H1 (cell line): ENCODE data around the gene PKDREJ. TPM values are rescaled to one million over a fixed set of nuclear protein-coding genes. Genes with fewer than 3 reads are reported as not detected.

Experiments used
- CTCF ChIA-PET: fragments of 300-600 bp; sonication (Branson Sonifier 250); formaldehyde crosslinking; loops from one replicate; lab custom pipeline; 2021; ENCODE audit not compliant: partially characterized antibody; lab: Charles Lee
- POLR2A ChIA-PET: fragments of 300-600 bp; sonication (Branson Sonifier 250); formaldehyde crosslinking; loops from one replicate; lab custom pipeline; 2021; ENCODE audit warnings: inconsistent platforms; ENCODE audit not compliant: partially characterized antibody; lab: Charles Lee
- DNase-seq, 2 experiments: peaks; one replicate each; pipeline versions ENCODE4 v3.0.0 to v3.0.0-alpha.2; 2010 to 2022; ENCODE audit warnings: low spot score in 2 of 2, low read depth in 1 of 2, mixed read lengths in 1 of 2
- FAIRE-seq: peaks from 2 replicates; lab custom pipeline; 2011; peaks lifted over from hg19 to GRCh38; lab: Jason Lieb, UNC
- H2AFZ ChIP-seq: 2 replicates; pipeline ENCODE4 v1.8.1; 2012; ENCODE audit warnings: low read length, inconsistent platforms
- H2AK5ac ChIP-seq: 2 replicates; pipeline ENCODE4 v1.6.1; 2013; ENCODE audit warnings: low read depth, low read length
- H2BK120ac ChIP-seq: replicated peaks from 2 replicates; pipeline ENCODE3; 2013; ENCODE audit warnings: low read depth, low read length, inconsistent platforms
- H2BK12ac ChIP-seq: 2 replicates; pipeline ENCODE4 v1.6.1; 2013; ENCODE audit warnings: low read depth, low read length
- H2BK15ac ChIP-seq: 2 replicates; pipeline ENCODE4 v1.6.1; 2013; ENCODE audit warnings: low read length
- H2BK20ac ChIP-seq: 2 replicates; pipeline ENCODE4 v1.6.1; 2013; ENCODE audit warnings: low read length
- H2BK5ac ChIP-seq: 2 replicates; pipeline ENCODE4 v1.6.1; 2013; ENCODE audit warnings: low read depth, low read length
- H3K14ac ChIP-seq: 2 replicates; pipeline ENCODE4 v1.6.1; 2013; ENCODE audit warnings: inconsistent platforms; ENCODE audit not compliant: insufficient read length
- H3K18ac ChIP-seq: 2 replicates; pipeline ENCODE4 v1.6.1; 2013; ENCODE audit warnings: low read length; ENCODE audit errors: extremely low read depth
- H3K23ac ChIP-seq: 2 replicates; pipeline ENCODE4 v1.6.1; 2013; ENCODE audit warnings: inconsistent platforms; ENCODE audit not compliant: insufficient read length
- H3K23me2 ChIP-seq: 2 replicates; pipeline ENCODE4 v1.6.1; 2013; ENCODE audit warnings: low read depth, low read length
- H3K27ac ChIP-seq: 2 replicates; pipeline ENCODE4 v1.6.1; 2011; ENCODE audit warnings: low read depth, low read length, inconsistent platforms
- H3K27me3 ChIP-seq, 4 experiments: replicated peaks in 1 of 4; 1 replicate in 1 of 4; 2 replicates in 3 of 4; pipeline versions ENCODE4 v1.6.1 to v1.8.1; 2011 to 2013; ENCODE audit warnings: low read length in 3 of 4, mild to moderate bottlenecking in 3 of 4, inconsistent platforms in 2 of 4, mixed read lengths in 2 of 4, moderate library complexity in 1 of 4; ENCODE audit not compliant: control insufficient read depth in 3 of 4, insufficient read depth in 3 of 4; ENCODE audit errors: extremely low read depth in 1 of 4
- H3K36me3 ChIP-seq, 4 experiments: 2 replicates each; pipeline versions ENCODE4 v1.6.1 to v1.8.1; 2011 to 2013; ENCODE audit warnings: mild to moderate bottlenecking in 4 of 4, low read length in 3 of 4, moderate library complexity in 2 of 4, control low read depth in 1 of 4, inconsistent platforms in 1 of 4; ENCODE audit not compliant: insufficient read depth in 4 of 4, control insufficient read depth in 2 of 4
- H3K4ac ChIP-seq: replicated peaks from 2 replicates; pipeline ENCODE3; 2013; ENCODE audit warnings: low read length, low read depth, mixed read lengths, inconsistent platforms; ENCODE audit not compliant: insufficient read length
- H3K4me1 ChIP-seq, 4 experiments: replicated peaks in 1 of 4; 1 replicate in 1 of 4; 2 replicates in 3 of 4; pipeline versions ENCODE4 v1.6.1 to v1.8.1; 2011 to 2013; ENCODE audit warnings: low read length in 3 of 4, inconsistent platforms in 2 of 4, mixed read lengths in 1 of 4; ENCODE audit not compliant: insufficient read depth in 4 of 4, control insufficient read depth in 3 of 4
- H3K4me2 ChIP-seq, 2 experiments: 2 replicates each; pipeline versions ENCODE4 v1.6.1 to v1.8.1; 2011 to 2013; ENCODE audit warnings: low read depth in 2 of 2, low read length in 2 of 2, control low read depth in 1 of 2, inconsistent platforms in 1 of 2, mild to moderate bottlenecking in 1 of 2; ENCODE audit not compliant: insufficient read depth in 1 of 2
- H3K4me3 ChIP-seq, 4 experiments: fragments of 200-600, 300-600 bp in 1 of 4; sonication (generic), shearing (Covaris generic), sonication (Bioruptor Twin) in 1 of 4; 2 replicates each; pipeline versions ENCODE4 v1.5.1 to v1.8.1; 2011 to 2016; ENCODE audit warnings: low read length in 4 of 4, low read depth in 3 of 4, control low read depth in 2 of 4, inconsistent platforms in 2 of 4, mild to moderate bottlenecking in 2 of 4, mixed read lengths in 1 of 4, moderate library complexity in 1 of 4; ENCODE audit not compliant: insufficient read depth in 2 of 4; ENCODE audit errors: extremely low read depth in 1 of 4
- H3K56ac ChIP-seq: replicated peaks from 2 replicates; pipeline ENCODE3; 2013; ENCODE audit warnings: low read depth, mild to moderate bottlenecking, mixed read lengths, low read length, inconsistent platforms; ENCODE audit not compliant: insufficient read length
- H3K79me1 ChIP-seq: 2 replicates; pipeline ENCODE4 v1.6.1; 2013; ENCODE audit warnings: low read depth, low read length, control low read depth
- H3K79me2 ChIP-seq, 2 experiments: 2 replicates each; pipeline versions ENCODE4 v1.6.1 to v1.8.1; 2012 to 2013; ENCODE audit warnings: low read length in 2 of 2, mild to moderate bottlenecking in 2 of 2, inconsistent platforms in 1 of 2; ENCODE audit not compliant: insufficient read depth in 2 of 2, control insufficient read depth in 1 of 2
- H3K9ac ChIP-seq, 4 experiments: replicated peaks in 1 of 4; 1 replicate in 1 of 4; 2 replicates in 3 of 4; pipeline versions ENCODE4 v1.6.1 to v1.8.1; 2011 to 2013; ENCODE audit warnings: low read depth in 3 of 4, low read length in 3 of 4, control low read depth in 2 of 4, mild to moderate bottlenecking in 2 of 4, moderate library complexity in 2 of 4, inconsistent platforms in 1 of 4; ENCODE audit errors: extremely low read depth in 1 of 4
- H3K9me3 ChIP-seq, 2 experiments: 2 replicates each; pipeline versions ENCODE4 v1.6.1 to v1.8.1; 2012 to 2013; ENCODE audit warnings: mild to moderate bottlenecking in 2 of 2, moderate library complexity in 2 of 2, control low read depth in 1 of 2, inconsistent platforms in 1 of 2, low read depth in 1 of 2, low read length in 1 of 2, mixed read lengths in 1 of 2; ENCODE audit not compliant: insufficient read depth in 2 of 2
- H4K20me1 ChIP-seq, 2 experiments: replicated peaks in 1 of 2; 2 replicates each; pipeline versions ENCODE3 to v1.8.1; 2011 to 2013; ENCODE audit warnings: inconsistent platforms in 2 of 2, low read length in 2 of 2, mild to moderate bottlenecking in 1 of 2; ENCODE audit not compliant: insufficient read depth in 2 of 2, control insufficient read depth in 1 of 2
- H4K5ac ChIP-seq: 2 replicates; pipeline ENCODE4 v1.6.1; 2013; ENCODE audit warnings: low read length, low read depth, mixed read lengths, inconsistent platforms; ENCODE audit not compliant: insufficient read length
- H4K8ac ChIP-seq: 2 replicates; pipeline ENCODE4 v1.8.0; 2013; ENCODE audit warnings: mild to moderate bottlenecking, moderate library complexity, low read length, inconsistent platforms; ENCODE audit not compliant: insufficient read depth; ENCODE audit errors: extremely low read depth
- H4K91ac ChIP-seq: replicated peaks from 2 replicates; pipeline ENCODE3; 2013; ENCODE audit warnings: low read length, mixed read lengths, inconsistent platforms; ENCODE audit not compliant: insufficient read length
- EGR1 ChIP-seq: IDR thresholded peaks from 2 replicates; pipeline ENCODE4 v1.6.1; 2011; ENCODE audit warnings: low read depth, low read length, borderline replicate concordance
- GABPA ChIP-seq: IDR thresholded peaks from 2 replicates; pipeline ENCODE4 v1.6.1; 2011; ENCODE audit warnings: mild to moderate bottlenecking, low read length, moderate library complexity, borderline replicate concordance; ENCODE audit not compliant: insufficient read depth
- POLR2AphosphoS5 ChIP-seq: IDR thresholded peaks from 2 replicates; pipeline ENCODE4 v1.6.1; 2011; ENCODE audit warnings: low read depth, low read length
- SRF ChIP-seq: IDR thresholded peaks from 2 replicates; pipeline ENCODE4 v1.6.1; 2011; ENCODE audit warnings: mild to moderate bottlenecking, low read depth, low read length, moderate library complexity
- WGBS, 2 experiments: shearing (Covaris generic) in 1 of 2; methylation state at CpG; one replicate each; pipeline versions ENCODE4 v1.1.6 to v1.1.7; 2013 to 2015; ENCODE audit warnings: low lambda C conversion rate in 2 of 2, mixed read lengths in 2 of 2, inconsistent platforms in 1 of 2, low coverage in 1 of 2, missing lambda C conversion rate in 1 of 2; ENCODE audit not compliant: insufficient replicate concordance in 2 of 2, insufficient coverage in 1 of 2, insufficient read length in 1 of 2; ENCODE audit errors: extremely low coverage in 1 of 2, missing lambda C conversion rate in 1 of 2; 5-methylcytosine and 5-hydroxymethylcytosine counted together
- polyA plus RNA-seq, 7 experiments: library from polyadenylated mRNA; depleted of rRNA in 3 of 7; stranded (reverse) in 5 of 7; unstranded in 2 of 7; fragments of >200 nt in 5 of 7; fragments of 200-250 nt in 2 of 7; gene quantifications; 1 replicate in 5 of 7; 2 replicates in 1 of 7; 4 replicates in 1 of 7; pipeline versions ENCODE4 v1.2.1 to v1.2.3, GENCODE V29; 2011 to 2013; ENCODE audit warnings: missing spikeins in 2 of 7, mixed read lengths in 2 of 7
- total RNA-seq: library from RNA; stranded (reverse); fragmentation: NEBNext Ultra II Directional; extraction: Animal tissue kit (Norgen Biotek cat#: 25700); gene quantifications from 2 replicates; pipeline ENCODE4 v1.2.1, GENCODE V29; 2021

PKDREJ gene
- total and polyA plus RNA-seq, 2 of the 8 experiments (the other 6 are each of a cell fraction or from before 2014, with no cell fraction given) = 0.02 to 0.04 TPM

DNA sequence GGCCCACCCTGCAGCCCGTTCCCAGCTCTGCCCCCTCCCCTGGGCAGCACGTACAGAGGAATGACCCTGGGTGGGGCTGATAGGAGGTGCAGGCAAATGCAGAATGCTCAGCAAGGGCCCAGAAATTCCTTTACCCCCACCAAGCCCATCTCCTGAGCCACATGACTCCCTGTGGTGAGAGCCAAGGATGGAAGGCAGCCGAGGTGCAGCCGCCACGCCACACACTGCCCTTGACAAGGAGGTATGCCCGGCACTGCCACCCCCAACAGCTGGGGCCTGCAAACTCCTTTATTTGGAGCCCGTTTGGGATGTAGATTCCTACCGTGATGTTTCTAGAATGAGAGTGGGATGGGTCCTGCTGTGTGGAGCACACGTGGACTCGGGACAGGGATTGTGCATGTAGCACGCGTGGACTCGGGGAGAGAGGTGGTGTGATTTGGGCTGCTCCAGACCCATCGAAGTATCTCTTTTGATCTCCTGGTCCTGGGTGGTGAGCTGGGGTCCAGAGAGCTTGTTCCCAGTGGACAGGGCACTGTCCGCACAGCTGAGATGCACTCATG lies 46.5 kb upstream of the PKDREJ start:
- Histone ChIP-seq H3K4me2 (no peak overlapping the region), H4K91ac (no peak overlapping the region), H3K9me3 (no peaks in the 10 kb centered on the region), H3K36me3 (peaks cover 5 to 22% (median 11%) of the 10 kb centered on the region in 4 experiments), H3K9ac (no peak overlapping the region), H2BK20ac (no peak overlapping the region), H3K14ac (no peak overlapping the region), H4K20me1 (peaks cover 0 to 8% of the 10 kb centered on the region in 2 experiments), H3K27ac (no peak overlapping the region), H4K5ac (no peak overlapping the region), H4K8ac (no peak overlapping the region), H3K56ac (no peak overlapping the region), H2BK12ac (no peak overlapping the region), H3K4me1 (no peaks in the 10 kb centered on the region), H2BK120ac (no peak overlapping the region), H3K79me2 (peaks cover 0 to 10% of the 10 kb centered on the region in 2 experiments; a peak in 2 of 4 replicates), H2BK5ac (no peak overlapping the region; the same call in 1 of the 2 replicates), H3K23me2 (no peaks in the 10 kb centered on the region), H3K18ac (no peak overlapping the region), H2BK15ac (no peak overlapping the region), H3K4me3 (no peak overlapping the region), H2AK5ac (no peak overlapping the region), H2AFZ (no peak overlapping the region), H3K79me1 (no peaks in the 10 kb centered on the region), H3K27me3 (no peaks in the 10 kb centered on the region), H3K4ac (no peak overlapping the region), H3K23ac (no peak overlapping the region)
- FAIRE-seq (no peak), DNase-seq (no peak)
- CTCF ChIA-PET = interaction anchor here (1.1 kb wide), 1 partner anchor 188 kb away, joined by 5 read pairs; no protein-coding TSS in a partner anchor
- WGBS, 2 experiments = 91% methylated on average over 13 of the region's 15 CpGs; no CpG with 5 or more reads in 1 of the 2 experiments
- POLR2A ChIA-PET = interaction anchor here (0.9 to 1.7 kb wide), 2 partner anchors 10 to 59 kb away, joined by 4 read pairs; partner anchors contain the start of gene CDPF1
- TF ChIP-seq GABPA (no peak), POLR2AphosphoS5 (no peak), EGR1 (no peak), SRF (no peak)
